H1 (cell line): ENCODE results near the gene ZAP70. TPM values are rescaled to one million over a fixed set of nuclear protein-coding genes. Genes with fewer than 3 reads are reported as not detected.

Experiments
- CTCF ChIA-PET: fragments of 300-600 bp; sonication (Branson Sonifier 250); formaldehyde crosslinking; loops from one replicate; lab custom pipeline; 2021; ENCODE audit not compliant: partially characterized antibody; lab: Charles Lee
- POLR2A ChIA-PET: fragments of 300-600 bp; sonication (Branson Sonifier 250); formaldehyde crosslinking; loops from one replicate; lab custom pipeline; 2021; ENCODE audit warnings: inconsistent platforms; ENCODE audit not compliant: partially characterized antibody; lab: Charles Lee
- DNase-seq, 2 experiments: peaks; one replicate each; pipeline versions ENCODE4 v3.0.0 to v3.0.0-alpha.2; 2010 to 2022; ENCODE audit warnings: low spot score in 2 of 2, low read depth in 1 of 2, mixed read lengths in 1 of 2
- FAIRE-seq: peaks from 2 replicates; lab custom pipeline; 2011; peaks lifted over from hg19 to GRCh38; lab: Jason Lieb, UNC
- H2AFZ ChIP-seq: 2 replicates; pipeline ENCODE4 v1.8.1; 2012; ENCODE audit warnings: low read length, inconsistent platforms
- H2AK5ac ChIP-seq: 2 replicates; pipeline ENCODE4 v1.6.1; 2013; ENCODE audit warnings: low read depth, low read length
- H2BK120ac ChIP-seq: replicated peaks from 2 replicates; pipeline ENCODE3; 2013; ENCODE audit warnings: low read depth, low read length, inconsistent platforms
- H2BK12ac ChIP-seq: 2 replicates; pipeline ENCODE4 v1.6.1; 2013; ENCODE audit warnings: low read depth, low read length
- H2BK15ac ChIP-seq: 2 replicates; pipeline ENCODE4 v1.6.1; 2013; ENCODE audit warnings: low read length
- H2BK20ac ChIP-seq: 2 replicates; pipeline ENCODE4 v1.6.1; 2013; ENCODE audit warnings: low read length
- H2BK5ac ChIP-seq: 2 replicates; pipeline ENCODE4 v1.6.1; 2013; ENCODE audit warnings: low read depth, low read length
- H3K14ac ChIP-seq: 2 replicates; pipeline ENCODE4 v1.6.1; 2013; ENCODE audit warnings: inconsistent platforms; ENCODE audit not compliant: insufficient read length
- H3K18ac ChIP-seq: 2 replicates; pipeline ENCODE4 v1.6.1; 2013; ENCODE audit warnings: low read length; ENCODE audit errors: extremely low read depth
- H3K23ac ChIP-seq: 2 replicates; pipeline ENCODE4 v1.6.1; 2013; ENCODE audit warnings: inconsistent platforms; ENCODE audit not compliant: insufficient read length
- H3K23me2 ChIP-seq: 2 replicates; pipeline ENCODE4 v1.6.1; 2013; ENCODE audit warnings: low read depth, low read length
- H3K27ac ChIP-seq: 2 replicates; pipeline ENCODE4 v1.6.1; 2011; ENCODE audit warnings: low read depth, low read length, inconsistent platforms
- H3K27me3 ChIP-seq, 4 experiments: replicated peaks in 1 of 4; 1 replicate in 1 of 4; 2 replicates in 3 of 4; pipeline versions ENCODE4 v1.6.1 to v1.8.1; 2011 to 2013; ENCODE audit warnings: low read length in 3 of 4, mild to moderate bottlenecking in 3 of 4, inconsistent platforms in 2 of 4, mixed read lengths in 2 of 4, moderate library complexity in 1 of 4; ENCODE audit not compliant: control insufficient read depth in 3 of 4, insufficient read depth in 3 of 4; ENCODE audit errors: extremely low read depth in 1 of 4
- H3K36me3 ChIP-seq, 4 experiments: 2 replicates each; pipeline versions ENCODE4 v1.6.1 to v1.8.1; 2011 to 2013; ENCODE audit warnings: mild to moderate bottlenecking in 4 of 4, low read length in 3 of 4, moderate library complexity in 2 of 4, control low read depth in 1 of 4, inconsistent platforms in 1 of 4; ENCODE audit not compliant: insufficient read depth in 4 of 4, control insufficient read depth in 2 of 4
- H3K4ac ChIP-seq: replicated peaks from 2 replicates; pipeline ENCODE3; 2013; ENCODE audit warnings: low read length, low read depth, mixed read lengths, inconsistent platforms; ENCODE audit not compliant: insufficient read length
- H3K4me1 ChIP-seq, 4 experiments: replicated peaks in 1 of 4; 1 replicate in 1 of 4; 2 replicates in 3 of 4; pipeline versions ENCODE4 v1.6.1 to v1.8.1; 2011 to 2013; ENCODE audit warnings: low read length in 3 of 4, inconsistent platforms in 2 of 4, mixed read lengths in 1 of 4; ENCODE audit not compliant: insufficient read depth in 4 of 4, control insufficient read depth in 3 of 4
- H3K4me2 ChIP-seq, 2 experiments: 2 replicates each; pipeline versions ENCODE4 v1.6.1 to v1.8.1; 2011 to 2013; ENCODE audit warnings: low read depth in 2 of 2, low read length in 2 of 2, control low read depth in 1 of 2, inconsistent platforms in 1 of 2, mild to moderate bottlenecking in 1 of 2; ENCODE audit not compliant: insufficient read depth in 1 of 2
- H3K4me3 ChIP-seq, 4 experiments: fragments of 200-600, 300-600 bp in 1 of 4; sonication (generic), shearing (Covaris generic), sonication (Bioruptor Twin) in 1 of 4; 2 replicates each; pipeline versions ENCODE4 v1.5.1 to v1.8.1; 2011 to 2016; ENCODE audit warnings: low read length in 4 of 4, low read depth in 3 of 4, control low read depth in 2 of 4, inconsistent platforms in 2 of 4, mild to moderate bottlenecking in 2 of 4, mixed read lengths in 1 of 4, moderate library complexity in 1 of 4; ENCODE audit not compliant: insufficient read depth in 2 of 4; ENCODE audit errors: extremely low read depth in 1 of 4
- H3K56ac ChIP-seq: replicated peaks from 2 replicates; pipeline ENCODE3; 2013; ENCODE audit warnings: low read depth, mild to moderate bottlenecking, mixed read lengths, low read length, inconsistent platforms; ENCODE audit not compliant: insufficient read length
- H3K79me1 ChIP-seq: 2 replicates; pipeline ENCODE4 v1.6.1; 2013; ENCODE audit warnings: low read depth, low read length, control low read depth
- H3K79me2 ChIP-seq, 2 experiments: 2 replicates each; pipeline versions ENCODE4 v1.6.1 to v1.8.1; 2012 to 2013; ENCODE audit warnings: low read length in 2 of 2, mild to moderate bottlenecking in 2 of 2, inconsistent platforms in 1 of 2; ENCODE audit not compliant: insufficient read depth in 2 of 2, control insufficient read depth in 1 of 2
- H3K9ac ChIP-seq, 4 experiments: replicated peaks in 1 of 4; 1 replicate in 1 of 4; 2 replicates in 3 of 4; pipeline versions ENCODE4 v1.6.1 to v1.8.1; 2011 to 2013; ENCODE audit warnings: low read depth in 3 of 4, low read length in 3 of 4, control low read depth in 2 of 4, mild to moderate bottlenecking in 2 of 4, moderate library complexity in 2 of 4, inconsistent platforms in 1 of 4; ENCODE audit errors: extremely low read depth in 1 of 4
- H3K9me3 ChIP-seq, 2 experiments: 2 replicates each; pipeline versions ENCODE4 v1.6.1 to v1.8.1; 2012 to 2013; ENCODE audit warnings: mild to moderate bottlenecking in 2 of 2, moderate library complexity in 2 of 2, control low read depth in 1 of 2, inconsistent platforms in 1 of 2, low read depth in 1 of 2, low read length in 1 of 2, mixed read lengths in 1 of 2; ENCODE audit not compliant: insufficient read depth in 2 of 2
- H4K20me1 ChIP-seq, 2 experiments: replicated peaks in 1 of 2; 2 replicates each; pipeline versions ENCODE3 to v1.8.1; 2011 to 2013; ENCODE audit warnings: inconsistent platforms in 2 of 2, low read length in 2 of 2, mild to moderate bottlenecking in 1 of 2; ENCODE audit not compliant: insufficient read depth in 2 of 2, control insufficient read depth in 1 of 2
- H4K5ac ChIP-seq: 2 replicates; pipeline ENCODE4 v1.6.1; 2013; ENCODE audit warnings: low read length, low read depth, mixed read lengths, inconsistent platforms; ENCODE audit not compliant: insufficient read length
- H4K8ac ChIP-seq: 2 replicates; pipeline ENCODE4 v1.8.0; 2013; ENCODE audit warnings: mild to moderate bottlenecking, moderate library complexity, low read length, inconsistent platforms; ENCODE audit not compliant: insufficient read depth; ENCODE audit errors: extremely low read depth
- H4K91ac ChIP-seq: replicated peaks from 2 replicates; pipeline ENCODE3; 2013; ENCODE audit warnings: low read length, mixed read lengths, inconsistent platforms; ENCODE audit not compliant: insufficient read length
- ATF3 ChIP-seq: IDR thresholded peaks from 2 replicates; pipeline ENCODE4 v1.6.1; 2011; ENCODE audit warnings: low read depth, mild to moderate bottlenecking, low read length; ENCODE audit not compliant: insufficient read depth
- BRCA1 ChIP-seq: IDR thresholded peaks from 2 replicates; pipeline ENCODE4 v1.6.1; 2012; ENCODE audit warnings: low read depth, low read length, improper control_type of control experiment
- CBX5 ChIP-seq: fragments of 300-800, 300-1000 bp; sonication (generic); IDR thresholded peaks from 2 replicates; pipeline ENCODE4 v1.7.1; 2016; ENCODE audit warnings: antibody characterized with exemption, low read length, low read depth
- GABPA ChIP-seq: IDR thresholded peaks from 2 replicates; pipeline ENCODE4 v1.6.1; 2011; ENCODE audit warnings: mild to moderate bottlenecking, low read length, moderate library complexity, borderline replicate concordance; ENCODE audit not compliant: insufficient read depth
- HDAC6 ChIP-seq: IDR thresholded peaks from one replicate; pipeline ENCODE4 v1.7.1; 2012; ENCODE audit warnings: low read depth, mild to moderate bottlenecking, inconsistent platforms, low read length, moderate library complexity
- KDM4A ChIP-seq: IDR thresholded peaks from one replicate; pipeline ENCODE4 v1.7.1; 2012; ENCODE audit warnings: low read depth, mild to moderate bottlenecking, moderate library complexity, low read length, inconsistent platforms; ENCODE audit not compliant: severe bottlenecking
- KDM5A ChIP-seq: fragments of 200-600 bp; IDR thresholded peaks from 2 replicates; pipeline ENCODE4 v1.7.1; 2012; ENCODE audit warnings: mild to moderate bottlenecking, low read length, inconsistent platforms, mixed read lengths
- NANOG ChIP-seq: IDR thresholded peaks from 2 replicates; pipeline ENCODE4 v1.6.1; 2011; ENCODE audit warnings: low read length, low read depth, mild to moderate bottlenecking, inconsistent platforms; ENCODE audit not compliant: insufficient read depth, poor library complexity, severe bottlenecking
- PHF8 ChIP-seq: fragments of 200-600 bp; sonication (generic); conservative IDR thresholded peaks from 2 replicates; pipeline ENCODE4 v1.7.1; 2012; ENCODE audit warnings: low read depth, mild to moderate bottlenecking, inconsistent platforms, low read length, moderate library complexity
- RAD21 ChIP-seq, 2 experiments: IDR thresholded peaks in 1 of 2; conservative IDR thresholded peaks in 1 of 2; 2 replicates each; pipeline ENCODE4 v1.6.1; 2011; ENCODE audit warnings: low read depth in 2 of 2, low read length in 2 of 2, improper control_type of control experiment in 1 of 2, inconsistent platforms in 1 of 2, mild to moderate bottlenecking in 1 of 2, moderate library complexity in 1 of 2
- RXRA ChIP-seq: IDR thresholded peaks from 2 replicates; pipeline ENCODE4 v1.6.1; 2011; ENCODE audit warnings: low read depth, mild to moderate bottlenecking, low read length, moderate library complexity; ENCODE audit not compliant: insufficient read depth
- SAP30 ChIP-seq: fragments of 300-600 bp; sonication (generic); IDR thresholded peaks from 2 replicates; pipeline ENCODE4 v1.7.1; 2012; ENCODE audit warnings: low read length, moderate library complexity, mild to moderate bottlenecking, inconsistent platforms; ENCODE audit not compliant: insufficient read depth, insufficient replicate concordance
- SP1 ChIP-seq: IDR thresholded peaks from 2 replicates; pipeline ENCODE4 v1.6.1; 2011; ENCODE audit warnings: low read depth, low read length
- SP4 ChIP-seq: IDR thresholded peaks from 2 replicates; pipeline ENCODE4 v1.6.1; 2012; ENCODE audit warnings: low read length, inconsistent platforms
- WGBS, 2 experiments: shearing (Covaris generic) in 1 of 2; methylation state at CpG; one replicate each; pipeline versions ENCODE4 v1.1.6 to v1.1.7; 2013 to 2015; ENCODE audit warnings: low lambda C conversion rate in 2 of 2, mixed read lengths in 2 of 2, inconsistent platforms in 1 of 2, low coverage in 1 of 2, missing lambda C conversion rate in 1 of 2; ENCODE audit not compliant: insufficient replicate concordance in 2 of 2, insufficient coverage in 1 of 2, insufficient read length in 1 of 2; ENCODE audit errors: extremely low coverage in 1 of 2, missing lambda C conversion rate in 1 of 2; 5-methylcytosine and 5-hydroxymethylcytosine counted together
- polyA plus RNA-seq, 7 experiments: library from polyadenylated mRNA; depleted of rRNA in 3 of 7; stranded (reverse) in 5 of 7; unstranded in 2 of 7; fragments of >200 nt in 5 of 7; fragments of 200-250 nt in 2 of 7; gene quantifications; 1 replicate in 5 of 7; 2 replicates in 1 of 7; 4 replicates in 1 of 7; pipeline versions ENCODE4 v1.2.1 to v1.2.3, GENCODE V29; 2011 to 2013; ENCODE audit warnings: missing spikeins in 2 of 7, mixed read lengths in 2 of 7
- total RNA-seq: library from RNA; stranded (reverse); fragmentation: NEBNext Ultra II Directional; extraction: Animal tissue kit (Norgen Biotek cat#: 25700); gene quantifications from 2 replicates; pipeline ENCODE4 v1.2.1, GENCODE V29; 2021

Gene ZAP70
- total and polyA plus RNA-seq, 2 of the 8 experiments (the other 6 are each of a cell fraction or from before 2014, with no cell fraction given) = 0.15 TPM; not detected in 1

GRCh38 chr2:97724073-97724410 lies 10.7 kb downstream of the ZAP70 start:
- Histone ChIP-seq H4K8ac (no peak overlapping the region), H3K14ac (no peak overlapping the region), H2BK15ac (no peak overlapping the region), H3K56ac (no peak overlapping the region), H3K4me1 (peaks cover 2 to 10% (median 3%) of the 10 kb centered on the region in 4 experiments; a peak in 5 of 7 replicates), H3K9me3 (no peaks in the 10 kb centered on the region), H4K20me1 (no peaks in the 10 kb centered on the region), H3K36me3 (no peaks in the 10 kb centered on the region), H2BK5ac (no peak overlapping the region), H2AK5ac (no peak overlapping the region), H2BK12ac (no peak overlapping the region; the same call in 1 of the 2 replicates), H2BK120ac (no peak overlapping the region), H3K4me2 (no peak overlapping the region), H4K5ac (no peak overlapping the region), H3K4ac (no peak overlapping the region), H3K9ac (no peak overlapping the region), H2BK20ac (no peak overlapping the region), H3K23me2 (no peaks in the 10 kb centered on the region), H3K27me3 (no peaks in the 10 kb centered on the region), H3K79me1 (no peaks in the 10 kb centered on the region), H4K91ac (no peak overlapping the region), H3K27ac (no peak overlapping the region), H3K4me3 (no peak overlapping the region), H3K79me2 (no peaks in the 10 kb centered on the region), H3K23ac (no peak overlapping the region), H3K18ac (no peak overlapping the region), H2AFZ (no peak overlapping the region)
- FAIRE-seq (no peak), DNase-seq (no peak)
- ChIA-PET CTCF (interaction anchor here (1.1 to 11.0 kb wide), 8 partner anchors 7 to 77 kb away, joined by 3 to 105 read pairs (median 4); no protein-coding TSS in a partner anchor), POLR2A (no interaction called here)
- 90% methylated on average over 31 of the region's 41 CpGs; no CpG with 5 or more reads in 1 of the 2 experiments for WGBS, 2 experiments
- TF ChIP-seq CBX5 (no peak), PHF8 (no peak), NANOG (no peak), RXRA (no peak), BRCA1 (no peak), KDM4A (no peak), KDM5A (no peak), ATF3 (no peak), SP1 (no peak), SP4 (no peak), GABPA (no peak), RAD21 (IDR thresholded peaks at IDR 0.05 in 1 of 2, conservative IDR thresholded peaks at IDR 0.05 in 1 of 2; ENCODE audit: low read depth in 2 of 2, low read length in 2 of 2) (no peak), SAP30 (no peak), HDAC6 (no peak)
